NCI-H526 (cell line): Measurements from ENCODE around the gene USP4.
"Not testable (repeated sequence)": the region's sequence is repeated elsewhere in the genome, so short reads cannot be mapped to it uniquely, and the experiment has no call there.

Experiments used
- DNase-seq, 2 experiments: peaks; one replicate each; lab custom pipeline; 2025; lab: John Stamatoyannopoulos, UW

Gene USP4

GRCh38 chr3:49352281-49352680 is 12.4 kb upstream of the USP4 start:
- DNase-seq = no peak

GRCh38 chr3:49351521-49352011 is 11.7 kb upstream of the USP4 start:
- no peak for DNase-seq

- DNase-seq = no peak
Measured at GRCh38 chr3:49349348-49350114, 9.7 kb upstream of the USP4 start.

GRCh38 chr3:49348361-49348760 is 8.5 kb upstream of the USP4 start:
- DNase-seq = not testable (repeated sequence)

- no peak for DNase-seq
Measured at GRCh38 chr3:49346797-49347251, 7.0 kb upstream of the USP4 start.

- DNase-seq = no peak
Measured at GRCh38 chr3:49343163-49343562, 3.3 kb upstream of the USP4 start.

- DNase-seq = no peak
Measured at GRCh38 chr3:49341996-49342395, 2.1 kb upstream of the USP4 start.

GRCh38 chr3:49339581-49339940 is 292 bp downstream of the USP4 start:
- DNase-seq = peak in 1 of 2 experiments; percentile 66

- DNase-seq = no peak
Measured at GRCh38 chr3:49333916-49334633, 5.8 kb downstream of the USP4 start.

GRCh38 chr3:49333091-49333490 is 6.8 kb downstream of the USP4 start:
- no peak for DNase-seq

- DNase-seq = no peak
Measured at GRCh38 chr3:49329186-49329585, 10.7 kb downstream of the USP4 start.

GRCh38 chr3:49328350-49328749 is 11.5 kb downstream of the USP4 start:
- not testable (repeated sequence) for DNase-seq

- peak in 1 of 2 experiments; percentile 17 for DNase-seq
Measured at GRCh38 chr3:49327485-49327884, 12.4 kb downstream of the USP4 start.

GRCh38 chr3:49324768-49325167 is 15.1 kb downstream of the USP4 start:
- DNase-seq = no peak

- DNase-seq = no peak
Measured at GRCh38 chr3:49316696-49317457, 23.0 kb downstream of the USP4 start.

- no peak for DNase-seq
Measured at GRCh38 chr3:49313896-49314688, 25.8 kb downstream of the USP4 start.

- no peak for DNase-seq
Measured at GRCh38 chr3:49311283-49311682, 28.6 kb downstream of the USP4 start.

GRCh38 chr3:49310677-49311076 is 29.2 kb downstream of the USP4 start:
- DNase-seq = no peak

- no peak for DNase-seq
Measured at GRCh38 chr3:49305608-49306007, 34.2 kb downstream of the USP4 start.

GRCh38 chr3:49302613-49303012 is 37.2 kb downstream of the USP4 start:
- no peak for DNase-seq

- DNase-seq = no peak
Measured at GRCh38 chr3:49300595-49300994, 39.3 kb downstream of the USP4 start.

GRCh38 chr3:49298511-49298910 is 41.3 kb downstream of the USP4 start:
- DNase-seq = no peak
